ENCODE results near the gene IL17B.
A peak's percentile ranks its signal among the peaks of the same experiment; 100 is the strongest.
"Not testable (repeated sequence)": the region's sequence is repeated elsewhere in the genome, so short reads cannot be mapped to it uniquely, and the experiment has no call there.

Gene IL17B

GRCh38 chr5:149399775-149400174 lies 20.7 kb upstream of the IL17B start:
- ATAC-seq = no peak

DNA sequence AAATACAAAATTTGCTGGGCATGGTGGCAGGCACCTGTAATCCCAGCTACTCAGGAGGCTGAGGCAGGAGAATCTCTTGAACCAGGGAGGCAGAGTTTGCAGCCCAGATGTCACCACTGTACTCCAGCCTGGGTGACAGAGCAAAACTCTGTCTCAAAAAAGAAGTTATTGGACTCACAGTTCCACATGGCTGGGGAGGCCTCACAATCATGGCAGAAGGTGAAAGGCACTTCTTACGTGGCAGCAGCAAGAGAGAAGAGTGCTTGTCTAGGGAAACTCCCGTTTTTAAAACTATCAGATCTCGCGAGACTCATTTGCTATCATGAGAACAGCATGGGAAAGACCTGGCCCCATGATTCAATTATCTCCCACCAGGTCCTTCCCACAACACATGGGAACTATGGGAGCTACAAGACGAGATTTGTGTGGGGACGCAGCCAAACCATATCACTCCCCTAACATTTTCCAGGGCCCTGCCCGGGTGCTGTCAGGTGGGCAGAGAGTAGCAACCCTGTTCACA lies 19.7 kb upstream of the IL17B start:
- ATAC-seq = not testable (repeated sequence)

DNA sequence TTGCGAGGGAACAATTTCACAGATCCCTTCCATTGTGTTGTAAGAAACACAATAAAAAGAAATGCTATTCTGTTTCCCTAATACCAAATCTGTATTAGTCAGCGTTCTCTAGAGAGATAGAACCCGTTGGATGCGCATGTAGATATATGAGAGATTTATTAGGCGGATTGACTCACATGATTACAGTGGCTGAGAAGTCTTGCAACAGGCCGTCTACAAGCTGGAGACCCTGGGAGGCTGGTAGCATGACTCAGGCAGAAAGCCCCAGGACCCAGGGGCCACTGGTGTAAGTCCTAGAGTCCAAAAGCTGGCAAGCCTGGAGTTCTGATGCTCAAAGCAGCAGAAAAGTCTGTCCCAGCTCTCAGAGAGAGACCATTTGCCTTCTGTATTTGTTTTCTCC lies 18.4 kb upstream of the IL17B start:
- no peak for ATAC-seq

DNA sequence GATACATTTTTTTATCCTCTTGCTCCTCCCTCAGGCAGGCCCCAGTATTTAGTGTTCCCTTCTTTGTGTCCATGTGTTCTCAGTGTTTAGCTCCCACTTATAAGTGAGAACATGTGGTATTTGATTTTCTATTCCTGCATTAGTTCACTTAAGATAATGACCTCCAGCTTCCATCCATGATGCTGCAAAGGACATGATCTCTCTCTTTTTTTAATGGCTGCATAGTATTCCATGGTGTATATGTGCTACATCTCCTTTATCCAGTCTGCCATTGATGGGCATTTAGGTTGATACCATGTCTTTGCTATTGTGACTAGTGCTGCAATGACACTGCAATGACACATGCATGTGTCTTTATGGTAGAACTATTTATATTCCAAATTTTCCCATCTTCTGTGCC lies 15.9 kb upstream of the IL17B start:
- not testable (repeated sequence) for ATAC-seq

- ATAC-seq = peak; percentile 51 to 71
Measured at GRCh38 chr5:149392718-149393117, 13.6 kb upstream of the IL17B start.

- ATAC-seq = no peak
Measured at GRCh38 chr5:149391524-149391923, 12.4 kb upstream of the IL17B start.

DNA sequence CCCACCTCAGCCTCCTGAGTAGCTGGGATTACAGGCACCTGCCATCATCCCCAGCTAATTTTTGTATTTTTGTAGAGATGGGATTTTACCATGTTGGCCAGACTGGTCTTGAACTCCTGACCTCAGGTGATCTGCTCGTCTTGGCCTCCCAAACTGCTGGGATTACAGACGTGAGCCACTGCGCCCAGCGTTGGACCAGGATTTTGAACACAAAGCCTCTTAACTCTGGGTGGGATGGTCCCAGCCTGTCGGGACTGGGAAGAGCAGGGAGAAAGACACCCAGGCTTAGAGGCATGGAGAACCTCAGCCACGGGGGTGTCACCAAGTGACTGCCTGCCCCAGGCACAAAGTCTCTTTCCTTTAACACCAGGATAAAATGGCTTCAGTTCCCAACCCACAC lies 12.0 kb upstream of the IL17B start:
- not testable (repeated sequence) for ATAC-seq

DNA sequence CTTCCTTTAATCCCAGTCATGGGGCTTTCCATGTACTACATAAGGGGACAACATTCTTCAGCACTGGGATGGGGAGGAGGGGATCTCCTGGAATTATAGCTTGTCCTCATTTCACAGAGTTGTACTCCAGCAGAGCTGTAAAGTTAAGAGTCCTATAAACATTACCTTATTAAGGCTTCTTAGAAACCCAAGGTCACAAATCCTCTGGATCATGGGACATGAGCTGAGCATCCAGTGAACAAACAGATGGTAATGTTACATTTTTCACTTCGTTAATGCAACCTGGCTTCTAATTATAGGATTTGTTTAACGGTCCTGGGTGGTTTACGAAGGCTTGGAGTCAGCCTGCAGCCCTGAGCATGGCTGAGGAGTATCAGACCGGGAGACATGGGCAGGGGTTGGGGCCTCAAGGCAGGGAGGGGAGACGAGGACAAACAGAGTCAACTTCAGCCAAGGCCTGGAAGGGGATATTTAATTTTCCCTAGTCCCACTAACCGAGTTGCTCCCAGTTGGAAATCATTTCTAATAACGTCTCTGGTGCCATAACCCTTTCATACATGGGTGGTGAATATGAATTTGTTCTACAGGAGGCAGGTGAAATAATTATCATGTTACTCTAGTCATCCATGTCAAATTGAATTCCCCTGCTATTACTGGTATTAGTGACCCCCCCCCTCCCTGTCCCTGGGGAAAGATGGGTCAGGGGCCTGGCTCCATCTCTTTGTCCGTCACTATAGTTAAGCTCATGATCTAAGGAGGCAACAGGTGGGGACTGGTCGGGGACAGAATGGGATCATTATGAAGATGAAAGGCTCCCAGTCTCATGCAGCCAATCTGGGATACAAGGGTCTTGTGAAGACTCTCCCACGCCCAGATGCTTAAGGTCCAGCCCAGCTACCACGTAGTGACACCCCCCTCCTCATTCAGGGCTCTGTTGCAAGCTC lies 10.7 kb upstream of the IL17B start:
- no peak for ATAC-seq

DNA sequence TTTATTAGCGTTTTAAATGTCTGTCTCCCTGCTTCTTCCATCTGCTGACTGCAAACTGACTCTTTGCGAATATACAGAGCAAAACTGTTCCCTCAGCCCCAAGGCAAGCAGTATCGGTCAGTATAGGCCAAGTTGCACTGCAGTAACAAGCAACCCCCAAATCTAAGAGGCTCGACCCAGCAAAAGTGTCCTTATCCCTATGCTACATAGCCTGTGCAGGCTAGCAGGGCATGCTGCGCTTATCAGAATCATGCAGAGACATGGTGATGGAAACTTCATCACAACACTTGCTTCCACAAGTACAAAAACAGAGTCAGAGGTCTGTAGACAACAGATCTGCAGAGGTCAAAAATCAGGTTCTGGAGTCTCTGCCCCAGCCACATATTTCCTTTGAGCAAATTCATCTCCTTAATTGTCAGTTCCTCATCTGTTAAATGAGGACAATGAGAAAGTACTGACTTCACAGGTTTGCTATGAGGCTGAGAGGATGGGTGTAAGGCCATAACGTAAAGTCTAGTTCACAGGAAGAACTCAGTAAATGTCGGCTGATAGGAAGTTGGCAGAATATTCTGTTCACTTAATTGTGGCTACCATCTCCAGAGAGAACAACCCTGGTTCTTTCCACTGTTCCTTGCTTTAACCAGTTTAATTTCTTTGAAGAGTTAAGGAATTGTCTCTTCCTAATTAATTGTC lies 9.6 kb upstream of the IL17B start:
- no peak for ATAC-seq

DNA sequence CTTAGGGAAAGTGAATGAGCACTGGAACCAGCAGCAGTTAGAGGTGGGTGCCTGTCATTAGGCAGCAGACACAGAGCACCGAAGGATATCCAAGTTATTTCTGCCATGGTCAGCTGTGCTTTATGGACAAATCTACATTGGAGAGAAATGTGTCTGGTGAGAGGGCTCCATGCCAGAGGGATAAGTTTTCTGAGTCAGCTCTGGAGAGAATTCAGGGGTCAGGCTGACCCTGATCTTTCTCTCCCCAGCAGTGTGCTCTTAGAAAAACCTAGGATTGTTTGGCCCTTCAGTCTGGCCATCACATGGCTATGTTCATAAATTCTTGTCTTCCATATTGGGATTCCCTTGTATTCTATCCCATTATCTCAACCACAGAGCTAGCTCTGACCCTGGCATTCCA lies 8.9 kb upstream of the IL17B start:
- no peak for ATAC-seq

DNA sequence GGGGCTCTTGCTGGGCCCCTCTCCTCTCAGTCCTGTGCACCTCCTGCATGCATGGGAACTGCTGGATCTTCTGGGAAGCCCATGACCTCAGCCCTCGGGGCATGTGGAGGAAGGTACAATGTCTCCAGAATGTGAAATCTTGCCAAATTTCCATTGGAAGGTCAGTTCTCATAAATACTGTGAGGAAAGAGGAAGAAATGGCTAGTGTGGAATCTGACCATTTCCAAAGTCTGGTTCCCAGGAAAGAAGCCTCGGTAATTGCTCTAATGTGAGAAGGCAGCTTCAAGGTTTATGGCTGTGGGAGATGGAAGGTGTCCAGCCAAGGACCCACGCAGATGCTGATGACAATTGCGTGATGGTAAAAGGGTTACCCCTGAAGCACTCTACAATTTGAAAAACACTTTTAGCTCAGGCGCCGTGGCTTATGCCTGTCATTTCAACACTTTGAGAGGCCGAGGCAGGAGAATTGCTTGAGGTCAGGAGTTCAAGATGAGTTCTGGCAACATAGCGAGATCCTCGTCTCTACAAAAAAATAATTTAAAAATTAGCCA lies 8.1 kb upstream of the IL17B start:
- no peak for ATAC-seq

DNA sequence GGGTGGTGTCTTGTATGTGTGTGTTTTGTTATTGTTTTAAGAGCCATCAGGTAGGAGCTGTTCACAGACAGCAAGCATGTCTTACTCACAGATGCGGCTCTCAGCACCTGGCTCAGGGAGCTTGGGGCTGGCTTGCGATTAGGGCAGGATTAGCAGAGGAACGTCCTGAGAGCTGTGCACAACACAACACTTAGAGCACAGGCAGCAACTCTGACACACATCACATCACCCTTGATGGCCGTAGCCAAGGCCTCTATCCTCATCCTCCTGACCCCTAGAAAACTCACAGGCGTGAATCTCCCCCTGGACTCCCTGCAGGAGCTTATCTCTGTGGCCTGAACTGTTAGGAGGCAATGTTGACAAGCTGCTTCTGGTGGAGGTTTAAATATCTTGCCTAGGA lies 7.1 kb upstream of the IL17B start:
- ATAC-seq = no peak

DNA sequence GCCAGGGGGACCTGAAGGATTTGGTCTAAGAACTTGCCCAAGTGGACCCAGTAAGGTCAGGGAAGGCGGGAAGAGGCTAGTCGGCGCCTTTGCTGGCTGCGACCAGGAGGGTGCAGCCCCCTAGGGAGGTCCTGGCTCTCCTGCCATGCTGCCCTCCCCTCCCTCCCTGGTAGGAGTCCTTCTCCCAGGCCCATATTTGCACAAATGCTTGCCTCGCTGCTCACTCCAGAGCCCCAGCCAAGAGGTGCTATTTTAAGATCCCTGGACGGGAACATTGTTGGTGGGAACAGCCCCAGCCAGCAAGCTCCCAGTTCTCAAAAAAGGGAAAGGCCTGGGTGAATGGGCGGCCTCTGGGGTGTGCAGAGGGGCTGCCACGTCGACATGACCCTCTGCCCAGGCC lies 4.3 kb upstream of the IL17B start:
- no peak for ATAC-seq

- no peak for ATAC-seq
Measured at GRCh38 chr5:149382517-149383220, 3.6 kb upstream of the IL17B start.

DNA sequence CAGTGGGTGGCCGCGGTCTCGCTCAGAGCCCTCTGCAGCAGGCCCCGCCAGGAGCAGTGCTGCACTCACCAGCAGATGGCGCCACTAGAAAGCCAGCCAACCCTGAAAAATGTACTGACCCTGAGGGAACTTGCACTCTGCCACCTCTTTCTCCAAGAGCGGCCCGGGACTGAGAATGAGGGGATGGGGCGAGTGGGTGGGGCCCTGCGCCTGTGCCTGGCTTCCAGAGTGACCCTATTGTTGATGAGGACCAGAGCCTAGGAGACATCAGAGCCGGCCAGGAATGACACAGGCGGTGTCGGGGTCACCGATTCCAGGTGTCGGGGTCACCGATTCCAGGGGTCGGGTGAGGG lies 2.9 kb upstream of the IL17B start:
- ATAC-seq = peak; percentile 79 to 91

GRCh38 chr5:149381261-149381985 lies 2.3 kb upstream of the IL17B start:
- ATAC-seq = peak in 1 of 2 donors; percentile 25

DNA sequence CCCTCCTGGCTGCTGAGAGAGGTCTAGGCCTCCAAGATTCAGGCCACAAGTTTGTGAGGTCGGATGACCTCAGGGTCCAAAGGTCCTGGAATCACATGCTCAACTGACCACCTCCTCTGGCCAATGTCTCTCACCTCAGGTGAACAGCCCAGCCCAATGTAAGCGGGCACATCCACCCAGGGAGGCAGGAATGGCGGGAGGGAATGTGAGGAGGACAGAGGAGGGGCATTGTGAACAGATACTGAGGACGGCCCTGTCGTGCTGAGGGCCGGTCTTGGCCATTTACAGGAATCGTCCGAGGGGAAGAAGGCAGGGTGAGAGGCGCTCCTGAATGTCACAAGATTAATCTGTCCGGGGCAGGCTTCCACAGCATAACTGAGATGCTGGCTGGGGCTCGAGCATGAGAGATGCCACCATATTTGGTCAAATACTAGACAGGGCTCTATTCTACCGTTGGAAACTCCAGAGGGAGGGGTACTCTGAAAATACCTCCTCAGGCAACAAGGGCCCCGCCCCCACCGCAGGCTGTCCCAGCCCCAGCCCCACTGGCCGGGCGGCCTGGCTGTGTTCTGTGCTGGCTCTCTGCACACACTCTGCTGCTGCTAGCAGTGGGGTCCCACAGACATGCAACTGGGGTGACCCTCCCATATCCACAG lies 1.5 kb upstream of the IL17B start:
- ATAC-seq = no peak

GRCh38 chr5:149379818-149380374 lies 804 bp upstream of the IL17B start:
- ATAC-seq = no peak

GRCh38 chr5:149378241-149378820 lies 761 bp downstream of the IL17B start:
- no peak for ATAC-seq

- ATAC-seq = no peak
Measured at GRCh38 chr5:149376711-149377447, 2.2 kb downstream of the IL17B start.

All from activated CD4-positive, CD25-positive, alpha-beta regulatory T cell treated with anti-CD3 and anti-CD28 coated beads, Interleukin-2, amount 50 U/mL, for 24 hours (primary cell).